ENCODE measurements around the gene CD274.
"Not testable (repeated sequence)": the region's sequence is repeated elsewhere in the genome, so short reads cannot be mapped to it uniquely, and the experiment has no call there.

The CD274 gene

GRCh38 chr9:5466766-5467165 lies 16.4 kb downstream of the CD274 start:
- DNase-seq (ENCODE audit: low read depth in 2 of 2): no peak

DNA sequence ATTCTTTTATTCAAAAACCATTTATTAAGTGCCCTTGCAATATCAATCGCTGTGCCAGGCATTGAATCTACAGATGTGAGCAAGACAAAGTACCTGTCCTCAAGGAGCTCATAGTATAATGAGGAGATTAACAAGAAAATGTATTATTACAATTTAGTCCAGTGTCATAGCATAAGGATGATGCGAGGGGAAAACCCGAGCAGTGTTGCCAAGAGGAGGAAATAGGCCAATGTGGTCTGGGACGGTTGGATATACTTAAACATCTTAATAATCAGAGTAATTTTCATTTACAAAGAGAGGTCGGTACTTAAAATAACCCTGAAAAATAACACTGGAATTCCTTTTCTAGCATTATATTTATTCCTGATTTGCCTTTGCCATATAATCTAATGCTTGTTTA lies 18.5 kb downstream of the CD274 start:
- no peak for DNase-seq (ENCODE audit: low read depth in 2 of 2)

- DNase-seq (ENCODE audit: low read depth in 2 of 2): no peak
Observed at GRCh38 chr9:5470122-5470521, 19.8 kb downstream of the CD274 start.

DNA sequence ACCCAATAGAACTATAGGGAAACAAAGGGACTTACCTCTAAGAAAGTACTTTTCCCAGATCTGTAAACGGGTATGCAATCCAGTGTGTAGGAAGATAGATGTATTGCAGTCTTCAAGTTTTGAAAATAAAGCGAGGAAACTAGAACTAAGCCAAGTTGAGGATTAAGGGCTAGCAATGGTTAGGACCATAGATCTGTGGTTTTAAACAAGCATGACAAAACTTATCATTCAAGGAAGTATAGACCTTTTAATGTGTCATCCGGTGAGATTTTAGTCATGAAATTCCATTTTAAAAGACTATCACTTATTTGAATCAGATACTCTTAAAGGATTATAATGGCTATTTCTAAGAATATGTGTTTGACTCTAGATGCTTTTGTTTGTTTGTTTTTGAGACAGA lies 20.5 kb downstream of the CD274 start:
- DNase-seq (ENCODE audit: low read depth in 2 of 2): no peak

GRCh38 chr9:5475611-5476010 lies 25.3 kb downstream of the CD274 start:
- not testable (repeated sequence) for DNase-seq (ENCODE audit: low read depth in 2 of 2)

DNA sequence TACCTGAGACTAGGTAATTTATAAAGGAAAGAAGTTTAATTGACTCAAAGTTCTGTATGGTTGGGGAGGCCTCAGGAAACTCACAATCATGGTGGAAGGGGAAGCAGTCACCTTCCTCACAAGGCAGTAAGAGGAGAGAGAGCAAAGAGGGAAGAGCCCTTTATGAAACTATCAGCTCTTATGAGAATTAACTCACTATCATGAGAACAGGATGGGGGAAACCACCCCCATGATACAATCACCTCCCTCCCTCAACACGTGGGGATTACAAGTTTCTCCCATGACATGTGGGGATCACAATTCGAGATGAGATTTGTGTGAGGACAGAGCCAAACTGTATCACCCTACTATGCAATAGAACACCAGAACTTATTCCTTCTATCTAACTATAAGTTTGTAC lies 27.9 kb downstream of the CD274 start:
- no peak for DNase-seq (ENCODE audit: low read depth in 2 of 2)

GRCh38 chr9:5479994-5480694 lies 29.8 kb downstream of the CD274 start:
- DNase-seq (ENCODE audit: low read depth in 2 of 2): no peak

DNA sequence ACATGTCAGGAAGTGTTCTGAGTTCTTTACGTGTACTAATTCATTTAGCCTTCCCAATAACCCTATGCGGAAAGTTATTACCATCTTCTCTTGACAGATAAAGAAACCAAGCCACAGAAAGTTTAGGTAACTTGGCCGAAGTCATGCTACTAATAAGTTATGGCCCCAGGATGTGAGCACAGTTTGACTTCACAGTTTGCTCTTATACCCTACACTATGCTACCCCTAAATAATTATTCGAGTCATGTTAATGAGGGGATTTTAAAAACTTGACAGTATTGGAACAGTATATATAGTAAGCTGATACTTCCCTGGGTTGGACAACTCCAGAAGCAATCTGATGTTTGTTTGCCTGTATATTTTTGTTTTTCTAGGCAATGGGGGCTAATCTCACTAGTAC lies 30.6 kb downstream of the CD274 start:
- DNase-seq (ENCODE audit: low read depth in 2 of 2): no peak

GRCh38 chr9:5481322-5482040 lies 31.1 kb downstream of the CD274 start:
- no peak for DNase-seq (ENCODE audit: low read depth in 2 of 2)

GRCh38 chr9:5482194-5482593 lies 31.9 kb downstream of the CD274 start:
- DNase-seq (ENCODE audit: low read depth in 2 of 2): no peak

GRCh38 chr9:5483306-5483705 lies 33.0 kb downstream of the CD274 start:
- DNase-seq (ENCODE audit: low read depth in 2 of 2): no peak

DNA sequence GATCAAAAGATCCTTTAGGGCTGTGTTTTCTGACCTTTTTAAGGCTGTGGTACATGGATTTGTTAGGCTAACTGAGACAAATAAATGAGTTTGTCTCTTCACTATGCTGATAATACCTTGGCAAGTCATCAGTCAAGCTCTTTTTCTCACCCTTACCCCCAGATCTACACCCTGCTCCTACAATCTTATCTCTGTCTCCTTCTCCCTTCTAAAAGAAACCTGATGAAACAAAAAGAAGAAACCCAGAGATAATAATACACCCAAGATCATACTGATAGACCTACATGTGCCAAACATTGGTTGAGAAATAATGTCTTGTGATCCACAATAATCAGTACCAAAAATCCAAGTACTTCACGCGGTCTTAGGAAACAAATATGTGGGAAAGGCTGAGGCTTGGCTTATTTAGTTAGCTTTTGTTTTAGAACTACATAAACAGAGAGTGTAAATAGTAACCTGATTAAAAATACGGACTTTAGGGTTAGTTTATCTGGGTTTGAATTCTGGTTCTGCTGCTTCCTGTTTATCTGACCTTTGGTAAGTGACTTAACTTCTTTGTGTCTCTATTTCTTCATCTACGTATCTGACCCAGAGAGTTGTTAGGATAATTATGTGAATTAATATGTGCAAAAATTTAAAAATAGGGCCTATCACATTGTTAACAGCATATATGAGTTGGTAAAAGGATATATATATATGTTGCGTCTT lies 35.2 kb downstream of the CD274 start:
- DNase-seq (ENCODE audit: low read depth in 2 of 2): no peak

DNA sequence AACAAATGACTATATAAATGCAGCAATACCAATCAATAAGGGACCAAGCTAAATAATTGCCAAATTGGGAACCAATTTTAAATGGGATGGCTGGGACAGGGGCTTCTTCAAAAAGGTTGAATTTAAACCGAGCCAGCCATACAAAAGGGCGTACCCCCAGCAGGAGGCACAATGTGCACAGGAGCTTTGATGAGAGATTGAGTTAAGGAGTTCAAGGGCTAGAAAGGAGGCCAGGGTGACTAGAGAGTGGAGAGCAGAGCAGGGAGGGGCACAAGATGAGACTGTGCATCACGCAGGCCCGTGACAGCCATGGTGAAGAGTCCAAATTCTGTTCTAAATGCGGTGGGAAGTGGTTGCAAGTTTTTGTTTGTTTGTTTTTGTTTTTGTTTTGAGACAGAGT lies 36.6 kb downstream of the CD274 start:
- DNase-seq (ENCODE audit: low read depth in 2 of 2): no peak

GRCh38 chr9:5488221-5489008 lies 38.1 kb downstream of the CD274 start:
- DNase-seq (ENCODE audit: low read depth in 2 of 2): no peak

GRCh38 chr9:5489630-5490490 lies 39.5 kb downstream of the CD274 start:
- DNase-seq (ENCODE audit: low read depth in 2 of 2): no peak

DNA sequence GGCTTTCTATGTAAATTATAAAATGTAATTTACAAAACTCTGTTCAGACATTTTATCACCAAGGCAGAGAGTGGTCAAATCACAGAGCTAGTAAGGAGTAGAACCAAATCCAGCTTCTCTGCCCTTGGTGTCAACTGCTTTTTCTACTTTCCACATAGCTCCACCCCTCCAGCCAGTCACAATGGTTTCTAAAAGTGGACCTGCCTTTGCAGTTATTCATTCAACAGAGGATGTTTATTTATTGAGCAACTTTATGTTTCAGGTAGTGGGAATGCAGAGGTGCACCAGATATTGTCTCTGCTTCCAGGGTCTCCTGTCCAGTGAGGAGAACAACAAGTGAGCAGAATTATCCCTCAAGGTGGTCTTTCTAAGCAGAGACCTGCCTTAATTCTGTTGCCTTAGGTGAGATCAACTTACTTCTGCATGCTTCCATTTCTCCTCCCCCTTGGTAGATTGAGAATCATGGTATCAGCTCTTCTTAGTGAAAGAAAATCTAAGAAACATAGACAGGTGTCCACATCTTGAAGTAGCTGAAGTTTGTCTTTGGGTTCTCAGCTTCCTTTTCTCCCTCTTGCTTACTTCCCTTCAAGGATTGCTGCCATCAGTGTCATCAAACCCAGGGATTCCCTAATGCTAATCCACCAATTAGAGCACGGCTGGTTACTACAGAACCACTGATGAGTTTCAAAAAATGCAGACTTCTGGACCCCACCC lies 42.8 kb downstream of the CD274 start:
- no peak for DNase-seq (ENCODE audit: low read depth in 2 of 2)

GRCh38 chr9:5493679-5494511 lies 43.6 kb downstream of the CD274 start:
- DNase-seq (ENCODE audit: low read depth in 2 of 2): no peak

DNA sequence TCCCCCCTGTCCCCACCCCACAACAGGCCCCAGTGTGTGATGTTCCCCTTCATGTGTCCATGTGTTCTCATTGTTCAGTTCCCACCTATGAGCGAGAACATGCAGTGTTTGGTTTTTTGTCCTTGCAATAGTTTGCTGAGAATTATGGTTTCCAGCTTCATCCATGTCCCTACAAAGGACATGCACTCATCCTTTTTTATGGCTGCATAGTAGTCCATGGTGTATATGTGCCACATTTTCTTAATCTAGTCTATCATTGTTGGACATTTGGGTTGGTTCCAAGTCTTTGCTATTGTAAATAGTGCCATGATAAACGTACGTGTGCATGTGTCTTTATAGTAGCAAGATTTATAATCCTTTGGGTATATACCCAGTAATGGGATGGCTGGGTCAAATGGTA lies 44.4 kb downstream of the CD274 start:
- not testable (repeated sequence) for DNase-seq (ENCODE audit: low read depth in 2 of 2)

DNA sequence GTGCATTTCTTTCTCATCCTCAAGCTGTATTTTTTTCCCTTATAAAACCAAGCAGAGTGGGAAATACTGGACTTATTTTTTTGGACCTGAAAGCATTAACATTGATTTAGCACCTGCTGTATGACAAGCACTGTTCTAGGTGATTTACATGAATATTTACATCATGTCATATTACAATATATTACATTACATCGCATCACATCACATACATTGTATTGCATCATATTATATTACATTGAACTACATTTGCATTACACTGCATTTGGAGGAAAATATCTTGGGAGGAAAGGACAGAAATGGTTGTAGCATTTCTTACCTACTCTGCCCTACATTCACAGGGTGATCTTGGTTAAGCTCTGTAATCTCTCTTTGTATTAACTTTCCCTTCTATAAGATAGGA lies 48.8 kb downstream of the CD274 start:
- no peak for DNase-seq (ENCODE audit: low read depth in 2 of 2)

All from stimulated activated CD4-positive, alpha-beta T cell treated with anti-CD3 and anti-CD28 coated beads, Interleukin-12 subunit alpha, Interleukin-12 subunit beta, amount 100 ng/mL, for 24 hours (primary cell).